Neuronal stem cell (in vitro differentiated cells): ENCODE measurements around the gene WDR5.

Source experiments
- DNase-seq: peaks from one replicate; pipeline ENCODE4 v3.0.0-alpha.2; 2013; ENCODE audit warnings: low spot score
- H2AFZ ChIP-seq: one replicate; pipeline ENCODE4 v1.6.1; 2013; ENCODE audit warnings: mild to moderate bottlenecking, low read length, inconsistent platforms
- H2AK5ac ChIP-seq: 2 replicates; pipeline ENCODE4 v1.6.1; 2013; ENCODE audit warnings: low read depth, mild to moderate bottlenecking, inconsistent platforms, low read length, moderate library complexity, mixed read lengths
- H2BK120ac ChIP-seq: 2 replicates; pipeline ENCODE4 v1.6.1; 2013; ENCODE audit warnings: low read depth, mild to moderate bottlenecking, inconsistent platforms, low read length, moderate library complexity, mixed read lengths
- H2BK12ac ChIP-seq: one replicate; pipeline ENCODE4 v1.6.1; 2013; ENCODE audit warnings: low read length, inconsistent platforms
- H2BK15ac ChIP-seq: 2 replicates; pipeline ENCODE4 v1.6.1; 2013; ENCODE audit warnings: mild to moderate bottlenecking, low read length, inconsistent platforms, mixed read lengths
- H2BK5ac ChIP-seq: one replicate; pipeline ENCODE4 v1.6.1; 2013; ENCODE audit warnings: inconsistent platforms, mild to moderate bottlenecking, low read length, moderate library complexity
- H3K14ac ChIP-seq: one replicate; pipeline ENCODE4 v1.6.1; 2013; ENCODE audit warnings: low read length, inconsistent platforms
- H3K18ac ChIP-seq: 2 replicates; pipeline ENCODE4 v1.6.1; 2013; ENCODE audit warnings: low read length, inconsistent platforms
- H3K23ac ChIP-seq: 2 replicates; pipeline ENCODE4 v1.6.1; 2013; ENCODE audit warnings: low read depth, mild to moderate bottlenecking, mixed read lengths, low read length, inconsistent platforms; ENCODE audit not compliant: poor library complexity
- H3K27ac ChIP-seq: replicated peaks from 3 replicates; pipeline ENCODE4 v1.5.1; 2013; ENCODE audit warnings: low read length, inconsistent platforms
- H3K27me3 ChIP-seq, 3 experiments: 2 replicates each; pipeline ENCODE4 v1.6.1; 2013; ENCODE audit warnings: low read length in 3 of 3, mild to moderate bottlenecking in 2 of 3, inconsistent platforms in 1 of 3, low read depth in 1 of 3, mixed read lengths in 1 of 3, moderate library complexity in 1 of 3; ENCODE audit not compliant: control insufficient read depth in 3 of 3, insufficient read depth in 3 of 3
- H3K36me3 ChIP-seq, 2 donors: replicated peaks in 1 of 2; 2 replicates each; pipeline ENCODE4 v1.6.1; 2013; ENCODE audit warnings: low read length in 2 of 2; ENCODE audit not compliant: control insufficient read depth in 2 of 2, insufficient read depth in 2 of 2
- H3K4ac ChIP-seq: 2 replicates; pipeline ENCODE4 v1.6.1; 2013; ENCODE audit warnings: inconsistent platforms, mild to moderate bottlenecking, low read length, moderate library complexity
- H3K4me1 ChIP-seq, 2 donors: 1 replicate in 1 of 2; 2 replicates in 1 of 2; pipeline ENCODE4 v1.6.1; 2013; ENCODE audit warnings: low read length in 2 of 2, low read depth in 1 of 2; ENCODE audit not compliant: control insufficient read depth in 2 of 2, insufficient read depth in 1 of 2
- H3K4me2 ChIP-seq: one replicate; pipeline ENCODE4 v1.6.1; 2013; ENCODE audit warnings: mild to moderate bottlenecking, low read length, inconsistent platforms; ENCODE audit not compliant: insufficient read depth, poor library complexity, severe bottlenecking
- H3K4me3 ChIP-seq, 2 donors: 2 replicates each; pipeline ENCODE4 v1.5.1; 2013; ENCODE audit warnings: low read length in 2 of 2, mild to moderate bottlenecking in 2 of 2, inconsistent platforms in 1 of 2, moderate library complexity in 1 of 2
- H3K79me1 ChIP-seq: one replicate; pipeline ENCODE4 v1.6.1; 2013; ENCODE audit warnings: low read depth, mild to moderate bottlenecking, inconsistent platforms, low read length, moderate library complexity
- H3K9ac ChIP-seq: one replicate; pipeline ENCODE4 v1.6.1; 2013; ENCODE audit warnings: mild to moderate bottlenecking, low read depth, low read length, inconsistent platforms; ENCODE audit not compliant: poor library complexity
- H3K9me3 ChIP-seq, 2 donors: replicated peaks in 1 of 2; 2 replicates each; pipeline versions ENCODE3 to v1.6.1; 2013; ENCODE audit warnings: low read length in 2 of 2, mild to moderate bottlenecking in 2 of 2, inconsistent platforms in 1 of 2, low read depth in 1 of 2, mixed read lengths in 1 of 2, moderate library complexity in 1 of 2; ENCODE audit not compliant: control insufficient read depth in 2 of 2, insufficient read depth in 1 of 2
- H4K8ac ChIP-seq: one replicate; pipeline ENCODE4 v1.6.1; 2013; ENCODE audit warnings: low read depth, mild to moderate bottlenecking, inconsistent platforms, low read length, moderate library complexity
- H4K91ac ChIP-seq: one replicate; pipeline ENCODE4 v1.6.1; 2013; ENCODE audit warnings: low read length, low read depth, mild to moderate bottlenecking, inconsistent platforms; ENCODE audit not compliant: poor library complexity
- WGBS, 2 donors: extraction: QIAGEN DNeasy Blood & Tissue Kit; methylation state at CpG; one replicate each; pipeline ENCODE4 v1.1.7; 2013; ENCODE audit warnings: missing lambda C conversion rate in 2 of 2, mixed read lengths in 1 of 2; ENCODE audit not compliant: insufficient read length in 2 of 2, insufficient replicate concordance in 1 of 2; ENCODE audit errors: extremely low coverage in 2 of 2; 5-methylcytosine and 5-hydroxymethylcytosine counted together

Gene WDR5

DNA sequence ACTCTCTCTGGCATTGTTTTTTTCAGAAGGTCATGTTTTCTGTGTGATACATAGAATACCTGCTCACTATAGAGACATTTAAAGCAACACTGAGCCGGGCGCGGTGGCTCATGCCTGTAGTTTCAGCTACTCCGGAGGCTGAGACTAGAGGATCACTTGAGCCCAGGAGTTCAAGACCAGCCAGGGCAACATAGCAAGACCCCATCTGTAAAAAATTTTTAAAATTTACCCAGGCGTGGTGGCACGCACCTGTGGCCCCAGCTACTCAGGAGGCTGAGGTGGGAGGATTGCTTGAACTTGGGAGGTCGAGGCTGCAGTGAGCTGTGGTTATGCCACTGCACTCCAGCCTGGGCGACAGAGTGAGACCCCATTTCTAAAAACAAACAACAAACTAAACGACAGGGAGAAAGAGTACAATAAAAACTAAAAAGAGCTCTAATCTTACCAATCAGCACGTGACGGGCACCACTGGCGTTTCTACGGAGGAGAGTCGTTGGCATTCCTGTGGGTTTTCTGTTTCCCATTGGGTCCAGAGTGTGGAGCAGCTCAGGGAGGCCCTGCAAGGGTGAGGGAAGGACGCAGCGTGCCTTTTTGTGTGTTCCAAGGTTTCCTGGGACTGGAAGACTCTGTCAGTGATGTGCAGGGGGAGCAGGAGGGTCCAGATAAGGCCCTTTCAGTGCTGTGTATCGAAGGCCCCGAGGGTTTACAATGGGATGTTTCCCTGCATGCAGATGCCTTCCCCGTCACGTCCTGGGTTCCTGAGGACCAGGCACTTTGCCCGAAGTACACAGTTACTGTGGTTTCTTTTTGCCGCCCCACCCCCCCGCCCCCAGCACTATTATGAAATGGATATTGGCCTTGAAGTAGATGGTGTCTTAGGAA, 35.7 kb downstream of the WDR5 start:
- Histone ChIP-seq H2AK5ac (no peak overlapping the region), H3K36me3 (peaks cover 0 to under 1% of the 10 kb centered on the region in 2 donors), H3K9me3 (peaks cover 0 to 4% of the 10 kb centered on the region in 2 donors), H2BK120ac (no peak overlapping the region), H4K91ac (no peak overlapping the region), H3K27me3 (peaks cover 0 to 9% (median 0%) of the 10 kb centered on the region in 3 experiments), H4K8ac (no peak overlapping the region), H3K4me1 (peaks cover 0 to 11% of the 10 kb centered on the region in 2 donors), H2BK15ac (no peak overlapping the region), H3K14ac (no peak overlapping the region), H2AFZ (no peak overlapping the region), H3K4ac (no peak overlapping the region), H2BK12ac (no peak overlapping the region), H2BK5ac (no peak overlapping the region), H3K27ac (no peak overlapping the region), H3K79me1 (peaks cover 5% of the 10 kb centered on the region), H3K18ac (no peak overlapping the region), H3K23ac (no peak overlapping the region), H3K4me2 (no peak overlapping the region), H3K9ac (no peak overlapping the region), H3K4me3 (no peak overlapping the region)
- no peak for DNase-seq
- no CpG with 5 or more reads among the region's 23 CpGs for whole genome bisulfite sequencing, 2 donors

DNA sequence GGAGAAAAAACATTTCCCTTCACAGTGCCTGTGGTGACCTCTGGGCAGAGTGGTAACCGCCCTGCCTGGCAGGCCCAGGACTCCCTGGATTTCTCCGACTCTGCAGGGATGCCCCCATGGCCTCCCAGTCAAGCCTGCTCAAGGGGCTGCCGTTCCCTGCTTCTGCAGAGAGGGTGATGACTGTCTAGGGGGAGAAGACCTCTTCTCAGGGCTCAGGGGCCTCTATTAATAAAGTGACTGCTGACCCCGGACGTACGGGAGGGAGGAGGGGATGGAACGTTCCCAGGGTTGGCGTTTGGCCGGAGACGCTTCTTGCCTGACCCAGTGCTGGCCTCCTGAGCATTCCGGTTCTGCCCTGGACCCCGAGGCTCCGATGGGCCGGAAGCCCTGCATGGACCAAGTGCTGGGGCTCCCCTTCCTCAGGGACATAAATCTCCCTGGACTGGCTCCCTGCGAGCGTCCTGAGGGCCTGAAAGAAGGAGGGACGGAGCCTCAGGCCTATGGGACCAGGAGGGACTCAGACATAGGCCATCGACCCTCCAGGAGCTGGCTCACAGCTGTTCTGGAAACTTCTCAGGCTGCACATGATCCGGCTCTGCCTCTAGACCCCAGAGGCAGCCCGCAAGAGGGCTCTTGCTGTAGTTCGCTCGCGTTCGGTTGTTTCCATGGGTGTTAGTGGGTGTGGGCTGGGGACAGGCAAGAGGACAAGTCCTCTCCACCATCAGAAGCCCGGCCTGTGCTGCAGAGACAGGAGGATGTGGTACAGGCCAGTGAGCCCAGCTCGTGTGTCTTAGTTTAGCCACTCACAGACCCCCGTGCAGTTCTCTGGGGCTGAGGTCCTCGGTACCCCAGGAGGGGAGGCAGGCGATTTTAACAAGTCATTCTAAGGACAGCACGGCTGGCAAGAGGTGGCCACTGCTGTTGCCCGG, 36.6 kb downstream of the WDR5 start:
- Histone ChIP-seq H3K4me1 (peaks cover 0 to 11% of the 10 kb centered on the region in 2 donors), H3K27me3 (peaks cover 0 to 11% (median 0%) of the 10 kb centered on the region in 3 experiments), H4K8ac (no peak overlapping the region), H2AFZ (peak overlapping the region; percentile 38), H3K23ac (peak overlapping the region; percentile 55), H3K9me3 (peaks cover 0 to 4% of the 10 kb centered on the region in 2 donors), H2BK120ac (no peak overlapping the region), H3K27ac (no peak overlapping the region), H2AK5ac (peak overlapping the region; percentile 70), H3K36me3 (no peaks in the 10 kb centered on the region), H3K14ac (no peak overlapping the region), H2BK15ac (peak overlapping the region; percentile 75), H3K4me3 (no peak overlapping the region), H4K91ac (no peak overlapping the region), H2BK5ac (peak overlapping the region; percentile 68), H3K4ac (peak overlapping the region; percentile 11), H3K4me2 (no peak overlapping the region), H2BK12ac (no peak overlapping the region), H3K79me1 (peaks cover 3% of the 10 kb centered on the region), H3K18ac (peak overlapping the region; percentile 40), H3K9ac (peak overlapping the region; percentile 12)
- no CpG with 5 or more reads among the region's 31 CpGs for WGBS, 2 donors
- DNase-seq, result no peak

DNA sequence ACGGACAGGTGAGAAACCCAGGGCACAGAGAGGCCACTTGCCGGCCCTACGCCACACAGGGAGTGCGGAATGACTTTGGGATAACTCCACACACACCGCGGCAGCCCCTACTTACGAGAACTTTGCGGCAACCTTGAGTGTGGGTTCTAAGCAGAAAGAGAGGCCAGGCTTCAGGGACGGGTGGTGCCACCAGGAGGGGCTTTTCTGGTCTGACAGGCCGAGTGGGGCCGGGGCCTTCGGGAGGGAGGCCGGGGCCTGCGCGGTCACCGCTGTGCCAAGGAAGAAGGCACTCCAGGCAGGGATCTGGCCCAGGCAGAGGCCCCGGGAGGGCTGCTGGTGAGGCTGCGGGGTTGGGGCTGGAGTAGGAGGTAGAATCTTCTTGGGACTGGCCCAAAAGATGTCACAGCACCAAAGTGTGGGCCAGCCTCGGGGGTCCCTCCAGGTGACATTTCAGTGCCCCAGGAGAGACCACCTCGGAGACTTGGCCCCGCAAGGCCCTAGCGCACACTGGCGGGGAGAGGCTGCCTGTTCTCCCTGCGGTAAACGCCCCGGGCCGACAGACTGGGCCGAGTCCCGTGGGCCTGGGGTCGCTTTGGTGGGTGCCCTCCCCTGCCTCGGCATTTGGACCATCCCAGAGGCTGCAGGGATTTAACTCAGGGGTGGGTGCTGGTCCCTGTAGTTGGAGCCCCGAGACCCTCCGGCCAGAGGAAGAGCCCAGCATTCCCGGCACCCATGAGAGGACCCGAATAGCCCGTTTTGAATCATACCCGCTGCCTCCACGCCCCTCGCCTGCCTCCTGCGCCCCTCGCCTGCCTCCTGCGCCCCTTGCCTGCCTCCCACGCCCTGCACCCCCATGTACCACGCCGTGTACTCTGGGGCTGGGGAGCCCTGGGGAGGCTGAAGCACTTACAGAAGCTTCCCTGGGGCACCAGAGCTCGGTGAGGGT, 37.5 kb downstream of the WDR5 start:
- no peak overlapping the region for H2BK120ac ChIP-seq
- WGBS, 2 donors, result no CpG with 5 or more reads among the region's 46 CpGs
- no peak for DNase-seq

More for the DNA sequence above, 37.5 kb downstream of the WDR5 start:
- Histone ChIP-seq H2BK15ac (peak overlapping the region; percentile 98), H3K27ac (no peak overlapping the region), H2BK12ac (peak overlapping the region; percentile 58), H2BK5ac (peak overlapping the region; percentile 82), H3K4ac (peak overlapping the region; percentile 76), H3K79me1 (peaks cover 2% of the 10 kb centered on the region), H3K4me3 (no peak overlapping the region), H3K27me3 (peaks cover 0 to 20% (median 0%) of the 10 kb centered on the region in 3 experiments), H3K9ac (peak overlapping the region; percentile 12), H2AFZ (no peak overlapping the region), H3K18ac (peak overlapping the region; percentile 64), H4K8ac (no peak overlapping the region), H3K9me3 (peaks cover 0 to 4% of the 10 kb centered on the region in 2 donors), H3K4me1 (peaks cover 0 to 11% of the 10 kb centered on the region in 2 donors), H2AK5ac (peak overlapping the region; percentile 96), H3K14ac (peak overlapping the region; percentile 71), H3K36me3 (no peaks in the 10 kb centered on the region), H3K4me2 (no peak overlapping the region), H4K91ac (no peak overlapping the region), H3K23ac (peak overlapping the region; percentile 55)
